GM19468 (cell line): ENCODE data around the gene ARSI.
"Not testable (repeated sequence)": the region's sequence is repeated elsewhere in the genome, so short reads cannot be mapped to it uniquely, and the experiment has no call there.

ENCODE experiments used
- ATAC-seq: cut with Tn5 transposase; IDR thresholded peaks from one replicate; pipeline ENCODE4 v1.9.1; 2021; ENCODE audit warnings: mild to moderate bottlenecking, moderate library complexity, moderate number of reproducible peaks; ENCODE audit not compliant: unreplicated experiment; ENCODE audit errors: extremely low read depth

Gene ARSI

DNA sequence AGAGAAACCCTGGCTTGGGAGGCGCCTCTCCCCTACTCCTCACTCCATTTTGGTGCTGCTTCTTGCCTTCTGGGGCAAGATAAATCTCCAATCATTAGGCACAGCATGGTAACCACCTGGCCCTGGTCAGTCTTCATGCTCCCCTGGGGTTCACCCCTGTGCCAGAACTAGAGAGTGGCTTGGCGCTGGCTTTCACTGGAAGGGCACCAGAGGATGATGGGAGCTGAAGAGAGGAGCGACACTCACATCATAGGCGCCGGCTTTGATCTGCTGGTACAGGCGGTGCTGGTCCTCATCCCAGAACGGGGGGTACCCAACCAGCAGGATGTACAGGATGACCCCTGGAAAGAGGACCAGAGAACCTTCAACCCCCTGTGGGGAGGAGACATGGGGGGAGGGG, 51.2 kb downstream of the ARSI start:
- no peak for ATAC-seq

DNA sequence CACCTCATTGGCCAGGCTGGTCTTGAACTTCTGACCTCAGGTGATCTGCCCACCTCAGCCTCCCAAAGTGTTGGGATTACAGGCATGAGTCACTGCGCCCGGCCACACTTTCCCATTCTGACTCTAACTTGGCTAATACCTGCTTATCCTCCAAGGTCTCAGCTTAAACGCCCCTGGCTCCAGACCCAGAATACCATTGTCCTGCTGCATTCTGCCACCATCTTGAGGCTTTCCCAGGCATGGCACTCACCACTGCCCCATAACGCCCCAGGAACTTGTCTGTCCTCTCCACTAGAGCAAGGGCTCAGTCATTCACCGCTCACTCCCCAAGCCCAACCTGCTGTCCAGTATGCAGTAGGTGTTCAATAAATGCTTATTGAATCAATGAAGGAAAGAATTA, 53.0 kb downstream of the ARSI start:
- no peak for ATAC-seq

DNA sequence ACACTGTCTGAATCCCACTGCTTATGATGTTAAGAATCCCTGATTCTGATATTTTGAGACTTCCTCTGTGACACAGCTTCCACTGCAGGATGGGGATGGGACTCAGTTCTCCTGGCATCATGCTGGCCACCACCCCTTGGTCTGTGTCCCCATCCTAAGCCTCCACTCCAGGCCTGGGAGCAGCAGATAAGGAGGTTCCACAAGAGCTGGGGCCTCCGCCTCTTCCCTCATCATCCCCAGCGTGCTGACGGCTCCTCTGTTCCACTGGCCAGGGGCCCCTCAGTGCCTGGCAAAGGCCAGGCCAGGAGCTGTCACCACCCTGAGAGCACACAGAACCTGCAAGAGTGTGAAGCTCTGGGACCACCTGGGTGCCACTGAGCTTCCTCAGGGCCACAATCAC, 53.8 kb downstream of the ARSI start:
- no peak for ATAC-seq

DNA sequence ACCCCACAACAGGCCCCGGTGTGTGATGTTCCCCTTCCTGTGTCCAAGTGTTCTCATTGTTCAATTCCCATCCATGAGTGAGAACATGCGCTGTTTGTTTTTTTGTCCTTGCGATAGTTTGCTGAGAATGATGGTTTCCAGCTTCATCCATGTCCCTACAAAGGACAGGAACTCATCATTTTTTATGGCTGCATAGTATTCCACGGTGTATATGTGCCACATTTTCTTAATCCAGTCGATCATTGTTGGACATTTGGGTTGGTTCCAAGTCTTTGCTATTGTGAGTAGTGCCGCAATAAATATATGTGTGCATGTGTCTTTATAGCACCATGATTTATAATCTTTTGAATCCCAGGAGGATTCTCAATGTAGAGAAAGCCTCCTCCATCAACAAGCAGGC, 54.2 kb downstream of the ARSI start:
- ATAC-seq, result not testable (repeated sequence)

DNA sequence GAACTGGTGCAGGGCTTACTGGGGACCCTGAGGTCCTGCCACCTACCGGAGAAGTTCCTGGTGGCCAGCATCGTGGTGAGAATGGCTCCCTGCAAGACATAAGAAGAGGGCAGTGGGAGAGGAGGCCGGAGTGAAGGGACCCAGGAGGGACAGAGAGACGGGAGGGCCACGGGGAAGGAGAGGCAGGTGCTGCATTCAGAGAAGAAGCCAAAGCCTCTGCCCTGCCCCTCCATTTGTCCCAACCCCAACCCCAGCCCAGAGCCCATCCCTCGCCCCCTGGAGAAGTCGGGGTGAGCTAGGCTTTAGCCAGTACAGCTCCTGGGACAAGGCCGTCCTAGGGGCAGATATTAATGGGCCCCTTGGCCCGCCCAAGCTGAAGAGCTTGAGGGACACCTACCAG, 55.0 kb downstream of the ARSI start:
- no peak for ATAC-seq

DNA sequence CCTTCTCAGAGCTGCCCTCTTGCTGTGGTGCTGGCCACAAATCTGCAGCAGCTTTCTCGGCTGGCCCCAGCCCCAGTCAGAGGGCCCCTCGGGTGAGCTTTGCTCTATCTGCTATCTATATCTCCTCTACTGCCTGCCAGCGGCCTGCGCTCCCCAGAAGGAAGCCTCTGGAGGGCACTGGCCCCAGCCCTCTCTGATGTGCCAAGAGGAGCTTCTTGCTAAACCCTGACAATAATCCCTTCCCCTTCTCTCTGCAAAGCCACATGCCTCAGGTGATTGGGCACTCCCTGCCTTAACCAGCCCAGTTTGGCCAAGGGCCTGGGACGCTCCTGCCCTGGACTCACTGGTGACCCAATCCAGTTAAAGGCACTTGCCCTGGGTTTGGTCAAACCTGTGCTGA, 55.9 kb downstream of the ARSI start:
- ATAC-seq, result no peak

DNA sequence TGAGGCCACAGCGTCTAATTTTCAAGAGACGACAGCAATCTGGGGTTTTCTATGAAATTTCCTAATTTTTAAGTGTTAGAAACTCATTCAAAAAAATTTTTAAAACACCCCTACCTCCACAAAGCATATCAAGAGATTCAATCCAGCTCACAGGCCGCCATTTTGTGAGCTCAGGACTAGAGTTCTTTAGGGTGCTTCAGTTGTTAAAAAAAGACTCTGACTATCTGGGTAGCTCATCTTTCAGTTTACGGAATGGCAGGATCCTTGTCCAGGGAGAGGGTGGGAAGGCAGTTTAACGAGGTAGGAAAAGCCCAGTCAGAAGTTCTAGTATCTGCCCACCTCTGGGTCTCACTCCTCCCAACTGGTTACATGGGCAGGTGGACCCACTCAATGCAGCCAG, 56.3 kb downstream of the ARSI start:
- ATAC-seq, result no peak
